Activated CD4-positive, alpha-beta memory T cell treated with anti-CD3 and anti-CD28 coated beads, Interleukin-2, amount 10 ng/mL, durations not matched to agents 7 days and 5 days (primary cell): ENCODE results near the gene RIF1. TPM values are rescaled to one million over a fixed set of nuclear protein-coding genes. Genes with fewer than 3 reads are reported as not detected.
A peak's percentile ranks its signal among the peaks of the same experiment; 100 is the strongest.

Experiments
- CTCF ChIA-PET: fragments of 350-600 bp; sonication (Branson Sonifier 250); formaldehyde crosslinking; loops from one replicate; lab custom pipeline; 2021; ENCODE audit warnings: antibody characterized with exemption, inconsistent platforms; lab: Charles Lee
- POLR2A ChIA-PET: fragments of 350-600 bp; sonication (Branson Sonifier 250); formaldehyde crosslinking; loops from one replicate; lab custom pipeline; 2021; ENCODE audit warnings: antibody characterized with exemption; lab: Charles Lee
- DNase-seq: peaks from one replicate; pipeline ENCODE4 v3.0.0-alpha.2; 2020
- H3K27ac Mint-ChIP-seq: one replicate; pipeline ENCODE4 v1.8.0; 2021; ENCODE audit warnings: mild to moderate bottlenecking, mixed read lengths
- H3K27me3 Mint-ChIP-seq: one replicate; pipeline ENCODE4 v1.8.0; 2021; ENCODE audit warnings: mixed read lengths
- H3K36me3 Mint-ChIP-seq: one replicate; pipeline ENCODE4 v1.8.0; 2021; ENCODE audit warnings: low read depth, mixed read lengths
- H3K4me1 Mint-ChIP-seq: one replicate; pipeline ENCODE4 v1.8.0; 2021; ENCODE audit warnings: mixed read lengths
- H3K4me3 Mint-ChIP-seq: one replicate; pipeline ENCODE4 v1.8.0; 2021; ENCODE audit warnings: mild to moderate bottlenecking, mixed read lengths
- H3K9me3 Mint-ChIP-seq: one replicate; pipeline ENCODE4 v1.8.0; 2021; ENCODE audit warnings: mixed read lengths
- total RNA-seq, 2 experiments: library from RNA; stranded (reverse); gene quantifications; one replicate each; pipeline ENCODE4 v1.2.3, GENCODE V29; 2021

Gene RIF1, protein sequence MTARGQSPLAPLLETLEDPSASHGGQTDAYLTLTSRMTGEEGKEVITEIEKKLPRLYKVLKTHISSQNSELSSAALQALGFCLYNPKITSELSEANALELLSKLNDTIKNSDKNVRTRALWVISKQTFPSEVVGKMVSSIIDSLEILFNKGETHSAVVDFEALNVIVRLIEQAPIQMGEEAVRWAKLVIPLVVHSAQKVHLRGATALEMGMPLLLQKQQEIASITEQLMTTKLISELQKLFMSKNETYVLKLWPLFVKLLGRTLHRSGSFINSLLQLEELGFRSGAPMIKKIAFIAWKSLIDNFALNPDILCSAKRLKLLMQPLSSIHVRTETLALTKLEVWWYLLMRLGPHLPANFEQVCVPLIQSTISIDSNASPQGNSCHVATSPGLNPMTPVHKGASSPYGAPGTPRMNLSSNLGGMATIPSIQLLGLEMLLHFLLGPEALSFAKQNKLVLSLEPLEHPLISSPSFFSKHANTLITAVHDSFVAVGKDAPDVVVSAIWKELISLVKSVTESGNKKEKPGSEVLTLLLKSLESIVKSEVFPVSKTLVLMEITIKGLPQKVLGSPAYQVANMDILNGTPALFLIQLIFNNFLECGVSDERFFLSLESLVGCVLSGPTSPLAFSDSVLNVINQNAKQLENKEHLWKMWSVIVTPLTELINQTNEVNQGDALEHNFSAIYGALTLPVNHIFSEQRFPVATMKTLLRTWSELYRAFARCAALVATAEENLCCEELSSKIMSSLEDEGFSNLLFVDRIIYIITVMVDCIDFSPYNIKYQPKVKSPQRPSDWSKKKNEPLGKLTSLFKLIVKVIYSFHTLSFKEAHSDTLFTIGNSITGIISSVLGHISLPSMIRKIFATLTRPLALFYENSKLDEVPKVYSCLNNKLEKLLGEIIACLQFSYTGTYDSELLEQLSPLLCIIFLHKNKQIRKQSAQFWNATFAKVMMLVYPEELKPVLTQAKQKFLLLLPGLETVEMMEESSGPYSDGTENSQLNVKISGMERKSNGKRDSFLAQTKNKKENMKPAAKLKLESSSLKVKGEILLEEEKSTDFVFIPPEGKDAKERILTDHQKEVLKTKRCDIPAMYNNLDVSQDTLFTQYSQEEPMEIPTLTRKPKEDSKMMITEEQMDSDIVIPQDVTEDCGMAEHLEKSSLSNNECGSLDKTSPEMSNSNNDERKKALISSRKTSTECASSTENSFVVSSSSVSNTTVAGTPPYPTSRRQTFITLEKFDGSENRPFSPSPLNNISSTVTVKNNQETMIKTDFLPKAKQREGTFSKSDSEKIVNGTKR (N-terminal part only)
- total RNA-seq: 10 to 100 TPM; 50.4 to 52.4 TPM

DNA sequence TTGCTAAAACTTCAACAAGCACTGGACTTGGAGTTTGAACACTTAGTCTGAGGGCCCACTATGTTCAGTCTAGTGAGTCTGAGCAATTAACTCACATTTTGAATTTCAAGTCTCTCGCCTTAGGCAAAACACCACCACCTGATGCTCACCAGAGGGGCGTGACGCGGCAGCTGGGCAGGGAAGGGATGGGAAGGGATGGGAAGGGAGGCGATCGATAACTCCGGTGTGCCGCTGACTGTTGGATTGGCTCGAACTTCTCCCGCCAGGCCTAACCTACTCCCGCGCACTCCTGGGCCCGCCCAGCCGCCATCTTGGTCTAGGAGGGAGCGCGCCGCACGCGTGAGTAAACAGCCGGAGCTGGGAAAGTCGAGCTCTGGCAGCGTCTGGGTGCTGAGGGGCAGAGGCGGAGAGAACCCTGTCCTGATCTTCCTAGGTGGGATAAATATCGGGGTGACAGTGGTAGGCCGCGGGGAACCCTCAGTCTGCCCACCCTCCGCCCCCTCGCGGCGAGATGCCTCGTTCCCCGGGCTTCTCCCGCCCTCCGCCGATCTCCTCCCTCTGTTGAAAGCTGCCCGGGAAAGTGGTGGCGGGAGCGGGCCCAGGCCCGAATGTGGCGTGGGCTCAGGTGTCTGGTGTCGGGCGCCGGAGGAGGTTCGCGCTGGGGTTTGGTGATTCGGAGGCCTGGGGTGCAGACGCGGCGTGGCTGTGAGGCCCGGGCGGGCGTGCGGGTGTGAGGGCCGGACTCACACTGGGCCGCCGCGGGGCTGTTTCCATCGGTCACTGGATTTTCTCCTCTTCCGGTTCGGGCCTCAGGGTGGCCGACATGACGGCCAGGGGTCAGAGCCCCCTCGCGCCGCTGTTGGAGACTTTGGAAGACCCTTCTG is at the start of gene RIF1:
Gene RIF1 (plus strand): TSS at position 302 of the 884 bp plus-strand sequence. CDS start 522 bp downstream, at position 824.
- ChIA-PET CTCF (interaction anchor here (0.5 to 1.6 kb wide), 7 partner anchors 11 to 403 kb away, joined by 3 to 7 read pairs (median 3); no protein-coding TSS in a partner anchor), POLR2A (interaction anchor here (0.6 to 2.8 kb wide), 7 partner anchors 12 to 766 kb away, joined by 3 to 27 read pairs (median 4); partner anchors contain the start of genes NMI and RBM43)
- peaks cover 29% of the 10 kb centered on the region for H3K36me3 Mint-ChIP-seq
- peaks cover 35% of the 10 kb centered on the region for H3K4me1 Mint-ChIP-seq
- peak within 1 kb of the TSS; percentile 96 for H3K4me3 Mint-ChIP-seq
- peak; percentile 79 for DNase-seq
- peak within 1 kb of the TSS; percentile 75 for H3K27ac Mint-ChIP-seq
- H3K27me3 Mint-ChIP-seq: no peaks in the 10 kb centered on the region
- peaks cover 2% of the 10 kb centered on the region for H3K9me3 Mint-ChIP-seq

DNA sequence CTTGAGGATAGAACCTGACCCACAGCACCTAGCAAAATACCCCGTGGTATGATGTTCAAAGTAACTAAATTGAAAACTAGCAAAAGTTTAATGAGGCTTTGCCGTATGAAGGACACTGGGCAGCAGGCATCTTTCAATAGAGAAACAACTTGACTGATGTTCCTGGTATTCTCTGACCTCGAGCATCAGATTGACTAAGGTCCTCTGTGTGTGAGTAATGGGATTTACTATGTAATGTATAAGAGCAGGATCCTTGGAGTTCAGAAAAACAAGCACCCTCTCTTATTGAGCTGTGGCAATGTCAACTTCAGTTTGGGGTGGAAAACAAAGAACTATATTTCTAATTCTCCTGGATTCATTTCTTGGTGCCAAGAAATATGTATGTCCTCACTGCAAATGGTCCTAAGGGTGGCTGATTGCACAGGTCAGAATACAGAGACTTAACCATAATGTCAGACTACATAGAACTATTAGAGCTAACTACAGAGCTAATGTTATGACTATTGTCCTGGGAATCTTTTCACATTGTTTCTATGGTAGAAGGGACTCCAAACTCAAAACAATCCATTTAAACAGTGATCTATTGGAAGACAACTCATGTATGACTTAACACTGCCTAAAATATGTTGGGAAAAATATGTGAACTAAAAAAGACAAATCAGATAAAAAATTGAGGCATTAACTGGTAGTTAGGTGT is 47.9 kb upstream of the RIF1 start:
- Mint-ChIP-seq H3K9me3 (no peaks in the 10 kb centered on the region), H3K4me3 (no peak overlapping the region), H3K27me3 (peaks cover 6% of the 10 kb centered on the region), H3K4me1 (no peaks in the 10 kb centered on the region), H3K27ac (no peak overlapping the region), H3K36me3 (no peaks in the 10 kb centered on the region)
- DNase-seq: no peak
- ChIA-PET POLR2A (no interaction called here), CTCF (interaction anchor here (0.9 kb wide), 1 partner anchor 8 kb away, joined by 3 read pairs; no protein-coding TSS in a partner anchor)

DNA sequence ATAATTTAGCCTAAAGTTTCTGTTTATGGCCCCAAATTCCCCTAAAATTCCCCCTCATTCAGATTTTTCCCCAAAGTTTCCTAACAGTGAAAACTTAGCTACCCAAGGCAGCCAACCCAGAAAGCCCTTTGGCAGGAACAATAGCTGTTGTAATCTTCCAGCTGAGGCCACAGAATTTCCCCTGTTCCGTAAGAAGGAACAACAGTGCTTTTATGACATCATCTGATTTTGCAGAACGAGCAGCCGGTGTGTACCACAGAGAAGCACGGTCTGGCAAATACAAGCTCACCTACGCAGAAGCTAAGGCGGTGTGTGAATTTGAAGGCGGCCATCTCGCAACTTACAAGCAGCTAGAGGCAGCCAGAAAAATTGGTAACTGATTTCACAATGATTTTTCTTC is 46.0 kb upstream of the RIF1 start:
- peaks cover 2% of the 10 kb centered on the region for H3K27me3 Mint-ChIP-seq
- CTCF ChIA-PET: no interaction called here

DNA sequence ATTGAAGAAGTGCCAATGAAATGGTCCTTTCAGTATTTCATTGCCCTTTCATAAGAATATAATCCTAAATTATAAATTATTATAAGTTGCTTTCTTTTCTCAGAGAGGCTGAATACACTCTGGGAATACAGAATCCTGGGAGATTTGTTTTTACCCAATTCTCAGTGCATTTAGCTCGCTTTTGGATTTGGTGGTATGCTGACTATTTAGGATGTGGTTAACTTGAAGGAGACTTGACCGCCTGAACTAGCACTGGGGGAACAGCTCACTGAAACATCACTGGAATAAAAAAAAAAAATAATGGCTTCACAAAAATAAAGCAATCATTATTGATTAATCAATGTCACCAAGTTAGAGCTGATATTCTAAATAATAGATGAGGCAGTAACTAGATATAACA is 42.1 kb upstream of the RIF1 start:
- POLR2A ChIA-PET: no interaction called here
- H3K4me3 Mint-ChIP-seq: no peak overlapping the region
- no peak for DNase-seq
- H3K27me3 Mint-ChIP-seq: peaks cover 2% of the 10 kb centered on the region
- no peak overlapping the region for H3K27ac Mint-ChIP-seq
- no peaks in the 10 kb centered on the region for H3K9me3 Mint-ChIP-seq
- no peaks in the 10 kb centered on the region for H3K4me1 Mint-ChIP-seq
- CTCF ChIA-PET: no interaction called here
- no peaks in the 10 kb centered on the region for H3K36me3 Mint-ChIP-seq

More for the DNA sequence above, 46.0 kb upstream of the RIF1 start:
- no peaks in the 10 kb centered on the region for H3K4me1 Mint-ChIP-seq
- H3K9me3 Mint-ChIP-seq: no peaks in the 10 kb centered on the region
- H3K4me3 Mint-ChIP-seq: no peak overlapping the region
- DNase-seq: no peak
- POLR2A ChIA-PET: no interaction called here
- H3K36me3 Mint-ChIP-seq: no peaks in the 10 kb centered on the region
- no peak overlapping the region for H3K27ac Mint-ChIP-seq

DNA sequence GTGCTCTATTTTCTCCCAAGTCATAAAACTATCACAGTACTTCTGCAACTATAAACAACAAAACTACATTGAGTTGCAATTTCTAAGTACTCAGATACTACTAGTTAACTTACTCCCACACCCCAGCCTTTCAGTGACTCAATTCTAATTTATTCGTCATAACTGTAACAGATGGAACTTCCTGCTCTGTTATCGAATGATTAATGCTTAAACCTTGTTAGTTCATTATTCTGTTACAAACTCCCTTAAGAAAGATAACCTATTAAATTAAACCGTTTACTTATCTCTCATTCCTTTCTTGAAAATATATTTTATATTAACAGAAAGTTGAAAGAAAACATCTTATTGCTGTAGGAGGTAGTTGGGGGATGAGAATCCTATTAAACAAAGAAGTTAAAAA is 35.3 kb upstream of the RIF1 start:
- DNase-seq: no peak
- CTCF ChIA-PET: no interaction called here

DNA sequence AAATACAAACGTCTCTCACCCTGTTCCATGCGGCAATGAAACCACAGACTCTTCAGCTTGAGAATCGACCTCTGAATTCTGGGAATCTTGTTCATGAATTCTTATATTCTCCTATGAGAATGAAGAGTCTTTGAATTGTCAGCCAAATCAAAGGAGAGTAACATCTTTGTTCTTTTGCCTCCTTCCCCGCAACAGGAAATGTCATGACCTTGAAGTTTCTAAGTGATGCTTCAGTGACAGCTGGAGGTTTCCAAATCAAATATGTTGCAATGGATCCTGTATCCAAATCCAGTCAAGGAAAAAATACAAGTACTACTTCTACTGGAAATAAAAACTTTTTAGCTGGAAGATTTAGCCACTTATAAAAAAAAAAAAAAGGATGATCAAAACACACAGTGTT is 30.5 kb upstream of the RIF1 start:
- POLR2A ChIA-PET: no interaction called here
- Mint-ChIP-seq H3K4me3 (no peak overlapping the region), H3K27ac (no peak overlapping the region), H3K27me3 (no peaks in the 10 kb centered on the region), H3K4me1 (peaks cover 10% of the 10 kb centered on the region), H3K9me3 (no peaks in the 10 kb centered on the region), H3K36me3 (no peaks in the 10 kb centered on the region)
- no peak for DNase-seq
- CTCF ChIA-PET: no interaction called here

More for the DNA sequence above, 35.3 kb upstream of the RIF1 start:
- H3K4me1 Mint-ChIP-seq: peaks cover 9% of the 10 kb centered on the region
- no peaks in the 10 kb centered on the region for H3K9me3 Mint-ChIP-seq
- no peaks in the 10 kb centered on the region for H3K36me3 Mint-ChIP-seq
- no peak overlapping the region for H3K4me3 Mint-ChIP-seq
- no peaks in the 10 kb centered on the region for H3K27me3 Mint-ChIP-seq
- POLR2A ChIA-PET: no interaction called here
- no peak overlapping the region for H3K27ac Mint-ChIP-seq

DNA sequence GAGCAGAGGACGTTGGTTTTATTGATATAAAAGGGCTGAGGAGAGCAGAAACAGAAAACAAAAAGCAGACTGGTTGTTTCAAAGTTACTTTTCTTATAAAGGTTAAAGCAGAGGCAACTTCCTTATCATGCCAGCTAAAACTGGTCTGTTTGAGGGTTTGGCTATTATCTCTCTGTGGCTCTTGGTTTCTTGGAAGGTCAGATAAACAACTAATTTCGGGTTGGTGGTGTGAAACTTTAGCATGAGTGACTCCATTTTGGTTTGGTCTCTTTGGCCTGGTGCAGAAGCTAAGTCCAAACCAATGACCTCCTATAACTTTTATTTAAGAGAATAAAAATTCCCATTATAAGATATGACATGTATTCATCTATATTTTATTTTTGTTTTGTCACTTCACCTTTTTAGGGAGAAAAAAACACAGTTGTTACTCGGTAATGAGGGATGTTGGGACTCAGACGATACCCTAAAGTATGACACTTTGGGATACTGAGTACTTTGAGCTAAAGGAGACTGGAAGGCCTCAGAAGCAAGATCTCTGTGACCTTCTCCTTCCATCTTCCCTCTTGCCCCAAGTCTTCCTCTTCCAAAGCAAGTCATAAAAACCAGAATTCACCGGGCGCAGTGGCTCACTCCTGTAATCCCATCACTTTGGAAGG is 29.0 kb upstream of the RIF1 start:
- H3K27ac Mint-ChIP-seq: no peak overlapping the region
- peaks cover 7% of the 10 kb centered on the region for H3K4me1 Mint-ChIP-seq
- no peak overlapping the region for H3K4me3 Mint-ChIP-seq
- ChIA-PET POLR2A (no interaction called here), CTCF (no interaction called here)
- no peaks in the 10 kb centered on the region for H3K27me3 Mint-ChIP-seq
- DNase-seq: no peak
- H3K9me3 Mint-ChIP-seq: no peaks in the 10 kb centered on the region
- H3K36me3 Mint-ChIP-seq: no peaks in the 10 kb centered on the region

DNA sequence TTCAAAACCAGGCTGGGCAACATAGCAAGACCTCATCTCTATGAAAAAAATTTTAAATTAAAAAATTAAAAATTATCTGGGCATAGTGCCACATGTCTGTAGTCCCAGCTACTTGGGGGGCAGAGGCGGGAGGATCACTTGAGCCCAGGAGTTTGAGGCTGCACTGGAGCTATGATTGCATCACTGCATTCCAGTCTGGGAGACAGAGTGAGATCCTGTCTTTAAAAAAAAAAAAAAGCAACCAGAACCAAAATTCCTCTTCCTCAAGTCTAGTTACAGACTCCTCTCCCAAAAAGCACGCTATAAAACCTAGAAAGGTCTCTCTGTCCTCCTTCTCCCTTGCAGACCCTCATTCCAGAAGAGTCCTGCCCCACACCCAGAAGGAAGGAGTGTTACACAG is 28.4 kb upstream of the RIF1 start:
- DNase-seq: no peak
- no peak overlapping the region for H3K4me3 Mint-ChIP-seq
- H3K9me3 Mint-ChIP-seq: no peaks in the 10 kb centered on the region
- H3K27ac Mint-ChIP-seq: no peak overlapping the region
- no peaks in the 10 kb centered on the region for H3K27me3 Mint-ChIP-seq
- ChIA-PET POLR2A (no interaction called here), CTCF (no interaction called here)
- no peaks in the 10 kb centered on the region for H3K36me3 Mint-ChIP-seq
- peaks cover 7% of the 10 kb centered on the region for H3K4me1 Mint-ChIP-seq

DNA sequence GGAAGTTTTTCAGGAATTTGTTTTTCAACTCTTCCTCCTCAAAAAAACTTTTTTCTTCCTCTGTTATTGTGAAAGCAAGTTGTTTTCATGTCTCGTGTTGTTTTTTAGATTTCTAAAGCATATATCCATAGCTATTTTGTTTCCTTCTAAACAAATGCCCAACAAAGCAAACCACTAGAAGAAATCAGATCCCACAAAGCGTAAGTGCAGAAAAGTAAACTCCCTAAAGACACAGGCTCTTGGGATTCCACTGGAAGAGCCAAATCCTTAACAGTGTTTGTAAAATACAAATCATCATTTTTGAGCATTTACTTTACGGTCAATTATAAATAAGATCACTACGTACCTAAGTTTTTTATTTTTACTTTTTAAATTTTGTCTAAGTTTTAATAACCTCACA is 21.7 kb upstream of the RIF1 start:
- Mint-ChIP-seq H3K36me3 (no peaks in the 10 kb centered on the region), H3K9me3 (no peaks in the 10 kb centered on the region), H3K27ac (no peak overlapping the region), H3K27me3 (no peaks in the 10 kb centered on the region), H3K4me1 (peaks cover 3% of the 10 kb centered on the region), H3K4me3 (no peak overlapping the region)
- ChIA-PET POLR2A (no interaction called here), CTCF (no interaction called here)
- no peak for DNase-seq

DNA sequence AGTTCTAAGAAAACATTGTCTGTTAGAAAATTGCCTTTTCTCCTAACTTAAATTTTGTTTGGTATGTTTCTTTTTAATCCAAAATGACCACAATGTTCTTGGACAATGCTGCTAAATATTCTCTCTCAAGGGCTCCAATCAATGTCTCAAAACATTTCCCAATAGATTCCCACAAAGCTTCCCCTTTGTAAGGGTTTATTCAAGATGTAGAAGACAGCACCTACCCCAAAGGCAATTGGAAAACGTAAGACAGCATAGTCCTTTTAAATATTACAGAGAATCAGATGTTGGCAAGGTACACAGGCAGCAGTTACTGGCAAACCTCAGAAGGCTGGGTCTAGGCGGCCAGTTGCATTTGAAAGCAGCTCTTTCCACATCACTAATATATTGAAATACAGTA is 18.3 kb upstream of the RIF1 start:
- DNase-seq: no peak
- peaks cover 3% of the 10 kb centered on the region for H3K4me1 Mint-ChIP-seq
- H3K27ac Mint-ChIP-seq: no peak overlapping the region
- H3K27me3 Mint-ChIP-seq: peaks cover 6% of the 10 kb centered on the region
- no peak overlapping the region for H3K4me3 Mint-ChIP-seq
- ChIA-PET POLR2A (no interaction called here), CTCF (no interaction called here)
- no peaks in the 10 kb centered on the region for H3K9me3 Mint-ChIP-seq
- no peaks in the 10 kb centered on the region for H3K36me3 Mint-ChIP-seq

DNA sequence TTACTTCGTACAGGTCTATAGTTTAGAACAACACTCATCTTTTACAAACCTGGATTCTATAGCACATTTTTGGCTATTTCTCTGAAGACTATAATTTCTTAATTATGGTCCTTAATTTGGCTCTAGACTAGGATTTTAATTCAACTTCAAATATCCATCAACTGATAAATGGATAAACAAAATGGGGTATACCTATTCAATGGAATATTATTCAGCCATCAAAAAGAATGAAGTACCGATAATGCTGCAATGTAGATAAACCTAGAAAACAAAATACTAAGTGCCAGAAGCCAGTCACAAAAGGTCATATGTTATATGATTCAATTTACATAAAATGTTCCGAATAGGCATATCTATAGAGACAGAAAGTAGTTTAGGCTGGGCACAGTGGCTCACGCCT is 15.2 kb upstream of the RIF1 start:
- no peak for DNase-seq
- no peak overlapping the region for H3K4me3 Mint-ChIP-seq
- POLR2A ChIA-PET: no interaction called here
- H3K4me1 Mint-ChIP-seq: peaks cover 3% of the 10 kb centered on the region
- H3K36me3 Mint-ChIP-seq: no peaks in the 10 kb centered on the region
- H3K9me3 Mint-ChIP-seq: no peaks in the 10 kb centered on the region
- H3K27ac Mint-ChIP-seq: no peak overlapping the region
- peaks cover 9% of the 10 kb centered on the region for H3K27me3 Mint-ChIP-seq
- CTCF ChIA-PET: no interaction called here
